Skeletal muscle satellite cell (primary cell): ENCODE results near the gene KRT5. TPM values are rescaled to one million over a fixed set of nuclear protein-coding genes. Genes with fewer than 3 reads are reported as not detected.

Experiments used
- H3K27me3 ChIP-seq: 2 replicates; pipeline ENCODE4 v1.7.0; 2013; ENCODE audit warnings: low read length; ENCODE audit not compliant: control insufficient read depth, insufficient read depth
- H3K36me3 ChIP-seq: 2 replicates; pipeline ENCODE4 v1.7.0; 2013; ENCODE audit warnings: mild to moderate bottlenecking, control low read depth, low read length; ENCODE audit not compliant: insufficient read depth
- H3K4me1 ChIP-seq: 2 replicates; pipeline ENCODE4 v1.7.0; 2013; ENCODE audit warnings: low read length; ENCODE audit not compliant: control insufficient read depth, insufficient read depth
- H3K4me2 ChIP-seq: 2 replicates; pipeline ENCODE4 v1.7.0; 2013; ENCODE audit warnings: mild to moderate bottlenecking, low read length
- H3K4me3 ChIP-seq: 2 replicates; pipeline ENCODE4 v1.7.0; 2013; ENCODE audit warnings: low read length
- H3K9ac ChIP-seq: 2 replicates; pipeline ENCODE4 v1.7.0; 2013; ENCODE audit warnings: mild to moderate bottlenecking, low read depth, low read length, moderate library complexity
- H3K9me3 ChIP-seq: replicated peaks from 2 replicates; pipeline ENCODE4 v1.7.0; 2013; ENCODE audit warnings: mild to moderate bottlenecking, control low read depth, low read length
- total RNA-seq: library from RNA; depleted of rRNA; stranded (reverse); fragments of >200 nt; gene quantifications from 2 replicates; pipeline ENCODE4 v1.2.3, GENCODE V29; 2012; rRNA removed

KRT5 gene
- total RNA-seq, result under 0.01 TPM in 1 of 2 replicates, not detected in the other

GRCh38 chr12:52519826-52520662 lies at the start of gene KRT5:
TSS of gene KRT5 (minus strand) at chr12:52520394. CDS start at chr12:52520296, 98 bp downstream.
- no peaks in the 10 kb centered on the region for H3K36me3 ChIP-seq
- no peaks in the 10 kb centered on the region for H3K9me3 ChIP-seq
- H3K4me1 ChIP-seq, result peaks cover 19% of the 10 kb centered on the region
- no peak within 1 kb of the TSS for H3K4me3 ChIP-seq
- no peak within 1 kb of the TSS for H3K4me2 ChIP-seq
- peaks cover 86% of the 10 kb centered on the region for H3K27me3 ChIP-seq
- H3K9ac ChIP-seq, result no peak within 1 kb of the TSS

- no peaks in the 10 kb centered on the region for H3K9me3 ChIP-seq
- no peak overlapping the region for H3K9ac ChIP-seq
- H3K4me3 ChIP-seq, result no peak overlapping the region
- H3K27me3 ChIP-seq, result peaks cover 81% of the 10 kb centered on the region
- no peaks in the 10 kb centered on the region for H3K36me3 ChIP-seq
- H3K4me1 ChIP-seq, result no peaks in the 10 kb centered on the region
- no peak overlapping the region for H3K4me2 ChIP-seq
Observed at GRCh38 chr12:52568111-52568510, 47.9 kb upstream of the KRT5 start.

GRCh38 chr12:52566847-52567291 lies 46.7 kb upstream of the KRT5 start:
- H3K4me3 ChIP-seq, result no peak overlapping the region
- no peak overlapping the region for H3K9ac ChIP-seq
- no peaks in the 10 kb centered on the region for H3K4me1 ChIP-seq
- H3K9me3 ChIP-seq, result no peaks in the 10 kb centered on the region
- peaks cover 74% of the 10 kb centered on the region for H3K27me3 ChIP-seq
- no peaks in the 10 kb centered on the region for H3K36me3 ChIP-seq
- no peak overlapping the region for H3K4me2 ChIP-seq

- H3K4me3 ChIP-seq, result no peak overlapping the region
- no peak overlapping the region for H3K9ac ChIP-seq
- no peaks in the 10 kb centered on the region for H3K4me1 ChIP-seq
- H3K36me3 ChIP-seq, result no peaks in the 10 kb centered on the region
- H3K27me3 ChIP-seq, result peaks cover 72% of the 10 kb centered on the region
- no peaks in the 10 kb centered on the region for H3K9me3 ChIP-seq
- H3K4me2 ChIP-seq, result no peak overlapping the region
Observed at GRCh38 chr12:52564582-52564981, 44.4 kb upstream of the KRT5 start.

GRCh38 chr12:52561880-52562449 lies 41.8 kb upstream of the KRT5 start:
- no peak overlapping the region for H3K9ac ChIP-seq
- peaks cover 78% of the 10 kb centered on the region for H3K27me3 ChIP-seq

GRCh38 chr12:52559979-52560378 lies 39.8 kb upstream of the KRT5 start:
- no peaks in the 10 kb centered on the region for H3K36me3 ChIP-seq
- H3K9ac ChIP-seq, result no peak overlapping the region
- H3K4me1 ChIP-seq, result no peaks in the 10 kb centered on the region
- H3K4me2 ChIP-seq, result no peak overlapping the region
- H3K4me3 ChIP-seq, result no peak overlapping the region
- no peaks in the 10 kb centered on the region for H3K9me3 ChIP-seq
- peaks cover 70% of the 10 kb centered on the region for H3K27me3 ChIP-seq

More at GRCh38 chr12:52561880-52562449, 41.8 kb upstream of the KRT5 start:
- Histone ChIP-seq H3K4me3 (no peak overlapping the region), H3K4me1 (no peaks in the 10 kb centered on the region), H3K4me2 (no peak overlapping the region), H3K9me3 (no peaks in the 10 kb centered on the region), H3K36me3 (no peaks in the 10 kb centered on the region)

- Histone ChIP-seq H3K27me3 (peaks cover 70% of the 10 kb centered on the region), H3K36me3 (no peaks in the 10 kb centered on the region), H3K4me1 (no peaks in the 10 kb centered on the region), H3K4me3 (no peak overlapping the region), H3K9me3 (no peaks in the 10 kb centered on the region), H3K4me2 (no peak overlapping the region), H3K9ac (no peak overlapping the region)
Observed at GRCh38 chr12:52558781-52559445, 38.7 kb upstream of the KRT5 start.

- Histone ChIP-seq H3K4me3 (no peak overlapping the region), H3K9ac (no peak overlapping the region), H3K36me3 (no peaks in the 10 kb centered on the region), H3K4me2 (no peak overlapping the region), H3K4me1 (no peaks in the 10 kb centered on the region), H3K27me3 (peaks cover 68% of the 10 kb centered on the region), H3K9me3 (no peaks in the 10 kb centered on the region)
Observed at GRCh38 chr12:52557476-52557875, 37.3 kb upstream of the KRT5 start.

GRCh38 chr12:52555577-52555976 lies 35.4 kb upstream of the KRT5 start:
- no peak overlapping the region for H3K4me2 ChIP-seq
- no peaks in the 10 kb centered on the region for H3K4me1 ChIP-seq
- H3K9me3 ChIP-seq, result no peaks in the 10 kb centered on the region
- H3K27me3 ChIP-seq, result peaks cover 71% of the 10 kb centered on the region
- H3K4me3 ChIP-seq, result no peak overlapping the region
- no peaks in the 10 kb centered on the region for H3K36me3 ChIP-seq
- no peak overlapping the region for H3K9ac ChIP-seq

GRCh38 chr12:52552681-52553195 lies 32.5 kb upstream of the KRT5 start, which contains the start of gene KRT71:
TSS of gene KRT71 (minus strand) at chr12:52553145. CDS start at chr12:52553077, 68 bp downstream.
- no peaks in the 10 kb centered on the region for H3K36me3 ChIP-seq
- H3K4me1 ChIP-seq, result no peaks in the 10 kb centered on the region
- no peak within 1 kb of the TSS for H3K9ac ChIP-seq
- H3K9me3 ChIP-seq, result no peaks in the 10 kb centered on the region
- no peak within 1 kb of the TSS for H3K4me2 ChIP-seq
- H3K27me3 ChIP-seq, result peaks cover 71% of the 10 kb centered on the region
- H3K4me3 ChIP-seq, result no peak within 1 kb of the TSS

GRCh38 chr12:52552055-52552454 lies 31.9 kb upstream of the KRT5 start:
- no peaks in the 10 kb centered on the region for H3K9me3 ChIP-seq
- H3K27me3 ChIP-seq, result peaks cover 75% of the 10 kb centered on the region
- no peak overlapping the region for H3K9ac ChIP-seq
- no peaks in the 10 kb centered on the region for H3K4me1 ChIP-seq
- H3K4me3 ChIP-seq, result no peak overlapping the region
- H3K4me2 ChIP-seq, result no peak overlapping the region
- no peaks in the 10 kb centered on the region for H3K36me3 ChIP-seq
